Hematopoietic multipotent progenitor cell treated with erythropoietin and hydrocortisone succinate and interleukin-3 and kit ligand, for 17 days (in vitro differentiated cells): ENCODE data around the gene PIK3C2G.

Source experiments
- DNase-seq: peaks from one replicate; pipeline ENCODE4 v3.0.0-alpha.2; 2015; ENCODE audit warnings: low spot score

The PIK3C2G gene

DNA sequence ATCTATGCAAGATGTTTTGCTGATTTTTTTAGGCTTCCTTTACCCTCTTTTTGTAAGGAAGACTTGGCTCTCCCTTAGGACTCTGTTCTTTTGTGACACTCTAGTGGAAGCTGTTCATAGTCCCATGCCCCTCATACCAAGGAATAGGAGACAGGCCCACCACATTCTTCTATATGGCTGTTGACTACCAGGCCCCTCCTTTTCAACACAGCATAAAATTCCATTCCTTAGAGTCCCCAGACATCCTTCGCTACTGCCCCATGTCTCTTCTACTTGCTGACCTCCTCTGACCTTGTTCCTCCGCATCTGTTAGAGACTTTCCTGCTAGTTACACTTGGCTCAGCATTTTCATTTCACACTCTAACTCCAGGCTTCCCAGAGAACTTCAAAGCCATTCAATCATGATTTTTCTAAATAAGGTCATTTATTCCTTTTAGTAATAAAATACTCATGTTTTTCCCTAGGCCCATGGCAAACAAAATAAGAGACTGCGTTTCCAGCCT lies 9.7 kb downstream of the PIK3C2G start:
- DNase-seq, result no peak

DNA sequence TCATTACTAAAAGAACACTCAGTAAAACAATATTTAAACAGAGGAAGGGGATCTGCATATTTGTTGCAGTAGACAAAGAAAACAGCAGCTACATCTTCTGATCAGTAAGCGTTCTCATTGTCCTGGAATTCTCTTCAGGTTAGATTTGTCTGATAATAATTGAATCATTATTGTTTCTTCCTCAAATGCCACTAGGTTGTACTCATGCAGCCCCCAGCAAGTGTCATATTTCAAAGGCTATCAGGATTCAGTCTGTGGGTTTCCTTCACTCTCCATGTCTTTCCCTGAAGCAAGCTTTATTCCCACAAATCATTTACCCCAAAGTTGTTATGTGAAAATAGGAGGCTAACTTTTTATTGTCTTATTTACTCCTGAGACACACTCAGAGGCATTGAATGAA lies 14.7 kb downstream of the PIK3C2G start:
- no peak for DNase-seq

DNA sequence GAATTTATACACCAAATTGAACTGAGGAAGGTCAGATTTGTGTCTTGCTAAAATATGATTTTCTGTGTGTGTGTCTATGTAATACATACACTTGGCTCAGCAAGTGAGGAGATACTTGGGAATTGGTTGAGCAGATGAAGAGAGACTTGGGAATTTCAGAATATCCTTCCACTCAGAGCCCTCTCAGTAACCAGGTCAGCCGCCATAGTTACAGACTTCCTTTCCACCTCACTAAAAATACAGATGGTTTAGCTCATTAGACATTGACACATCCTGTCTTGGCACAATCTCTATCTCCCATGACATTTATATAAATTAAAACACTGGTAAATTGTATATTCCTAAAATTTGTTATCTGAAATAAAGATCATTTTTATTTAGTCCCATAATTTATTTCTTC lies 15.9 kb downstream of the PIK3C2G start:
- no peak for DNase-seq

DNA sequence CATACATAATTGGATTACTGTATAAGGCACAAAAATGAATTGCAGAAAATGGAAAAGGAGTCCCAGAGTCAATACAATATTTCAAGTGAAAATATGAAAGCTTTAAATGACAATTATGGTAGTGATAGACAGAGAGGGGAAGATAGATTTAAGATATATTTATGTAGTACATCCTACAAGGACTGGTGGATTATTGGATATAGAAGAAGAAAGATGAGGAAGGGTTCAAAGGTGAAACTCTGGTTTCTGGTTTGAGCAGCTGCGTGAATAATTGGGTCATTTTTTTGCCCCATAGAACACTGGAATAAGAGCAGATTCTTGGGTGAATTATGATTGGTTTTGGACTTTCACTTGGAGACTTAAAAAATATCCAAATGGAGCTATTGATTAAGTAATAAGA lies 19.4 kb downstream of the PIK3C2G start:
- no peak for DNase-seq

DNA sequence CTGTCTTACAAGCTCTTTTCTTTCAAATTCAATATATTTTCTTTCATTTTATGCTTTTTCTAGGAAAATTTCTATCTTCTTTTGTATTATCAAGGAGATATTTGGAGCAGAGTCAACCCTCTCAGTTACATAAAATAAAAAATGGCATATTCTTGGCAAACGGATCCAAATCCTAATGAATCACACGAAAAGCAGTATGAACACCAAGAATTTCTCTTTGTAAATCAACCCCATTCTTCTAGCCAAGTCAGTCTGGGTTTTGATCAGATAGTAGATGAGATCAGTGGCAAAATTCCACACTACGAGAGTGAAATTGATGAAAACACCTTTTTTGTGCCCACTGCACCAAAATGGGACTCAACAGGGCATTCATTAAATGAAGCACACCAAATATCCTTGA lies 20.6 kb downstream of the PIK3C2G start:
- no peak for DNase-seq

DNA sequence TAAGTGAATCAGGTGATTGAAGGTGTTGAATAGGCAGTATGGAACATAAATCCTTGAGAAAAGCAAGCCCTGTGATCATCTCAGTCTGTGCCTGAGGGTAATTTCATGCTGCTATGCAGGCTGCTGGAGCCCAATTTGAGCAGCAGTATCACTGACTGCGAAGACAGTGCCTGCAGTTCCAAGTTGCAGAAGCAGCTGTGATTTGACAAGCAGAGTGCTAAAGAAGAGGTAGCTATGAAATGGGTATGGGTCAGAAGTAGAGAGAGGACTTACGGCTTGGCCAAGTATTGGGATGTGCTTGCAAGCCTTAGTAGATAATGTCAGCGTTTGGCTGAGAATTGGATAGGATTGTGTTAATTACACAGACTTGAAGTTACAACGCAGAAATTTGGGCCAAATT lies 22.5 kb downstream of the PIK3C2G start:
- no peak for DNase-seq

DNA sequence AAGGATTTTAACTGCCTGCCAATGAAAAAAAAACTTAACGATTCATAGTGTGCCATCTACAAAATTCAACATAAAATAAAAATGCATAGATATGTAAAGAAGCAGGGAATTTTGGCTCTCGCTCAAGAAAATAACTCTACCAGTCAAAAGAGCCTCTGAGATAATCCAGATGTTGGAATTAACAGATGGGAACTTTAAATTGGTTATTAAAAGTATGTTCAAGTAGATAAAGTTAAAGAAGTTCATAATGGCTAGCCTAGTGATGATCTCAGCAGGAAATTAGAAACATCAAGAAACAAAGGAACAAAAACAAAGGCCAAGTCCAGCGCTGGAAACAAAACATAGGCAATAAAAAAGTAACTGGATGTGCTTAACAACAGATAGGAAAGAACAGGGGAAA lies 23.1 kb downstream of the PIK3C2G start:
- DNase-seq, result no peak

DNA sequence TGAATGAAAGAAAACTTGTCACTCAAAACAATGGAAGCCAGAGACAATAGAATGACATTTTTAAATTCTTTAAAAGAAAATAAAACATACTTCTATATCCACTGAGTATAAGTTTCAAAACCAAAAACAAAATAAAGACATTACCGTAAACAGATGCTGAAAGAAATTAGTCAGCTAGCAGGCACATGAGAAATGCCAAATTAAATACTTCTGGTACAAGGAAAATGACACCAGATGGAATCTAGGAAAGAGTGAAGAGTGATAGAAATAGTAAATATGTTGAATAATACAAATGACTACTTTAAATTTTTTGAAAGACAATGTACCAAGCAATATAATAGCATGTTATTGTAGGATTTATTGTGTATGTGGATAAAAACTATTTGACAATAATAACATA lies 23.8 kb downstream of the PIK3C2G start:
- no peak for DNase-seq

DNA sequence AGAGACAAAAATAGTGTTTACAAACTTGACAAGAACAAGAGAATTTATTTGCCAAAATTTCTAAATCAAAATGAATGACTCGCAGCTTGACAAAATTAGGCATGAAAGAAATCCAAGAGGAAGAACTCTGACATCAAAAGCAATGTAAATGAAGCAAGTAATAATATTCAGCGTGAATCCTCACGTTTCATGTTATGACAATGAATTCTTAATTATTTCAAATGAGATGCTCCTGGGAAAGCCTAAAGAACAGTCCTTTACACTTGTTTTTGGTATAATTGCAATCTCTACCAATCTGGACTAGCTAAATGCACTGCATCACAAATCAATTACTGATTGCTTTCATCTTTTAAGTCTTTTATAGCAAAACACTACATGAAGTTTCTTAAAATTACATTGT lies 29.1 kb downstream of the PIK3C2G start:
- DNase-seq, result no peak

DNA sequence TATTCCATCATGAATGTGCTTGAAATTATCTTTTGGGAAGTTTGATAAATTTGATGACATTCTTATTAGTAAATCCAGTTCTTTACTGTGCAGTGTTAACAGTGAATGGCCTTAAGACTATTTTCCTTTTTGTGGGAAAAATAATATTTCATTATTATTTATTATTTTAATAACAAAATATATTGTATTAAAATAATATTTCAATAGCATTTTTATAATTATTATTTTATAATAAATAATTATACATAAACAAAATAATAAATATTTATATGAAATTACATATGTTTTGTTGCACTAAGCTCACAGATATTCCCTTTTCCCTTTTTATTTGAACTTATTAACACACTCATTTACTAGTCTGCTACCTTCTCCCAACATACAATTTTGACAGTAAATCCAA lies 33.6 kb downstream of the PIK3C2G start:
- no peak for DNase-seq

DNA sequence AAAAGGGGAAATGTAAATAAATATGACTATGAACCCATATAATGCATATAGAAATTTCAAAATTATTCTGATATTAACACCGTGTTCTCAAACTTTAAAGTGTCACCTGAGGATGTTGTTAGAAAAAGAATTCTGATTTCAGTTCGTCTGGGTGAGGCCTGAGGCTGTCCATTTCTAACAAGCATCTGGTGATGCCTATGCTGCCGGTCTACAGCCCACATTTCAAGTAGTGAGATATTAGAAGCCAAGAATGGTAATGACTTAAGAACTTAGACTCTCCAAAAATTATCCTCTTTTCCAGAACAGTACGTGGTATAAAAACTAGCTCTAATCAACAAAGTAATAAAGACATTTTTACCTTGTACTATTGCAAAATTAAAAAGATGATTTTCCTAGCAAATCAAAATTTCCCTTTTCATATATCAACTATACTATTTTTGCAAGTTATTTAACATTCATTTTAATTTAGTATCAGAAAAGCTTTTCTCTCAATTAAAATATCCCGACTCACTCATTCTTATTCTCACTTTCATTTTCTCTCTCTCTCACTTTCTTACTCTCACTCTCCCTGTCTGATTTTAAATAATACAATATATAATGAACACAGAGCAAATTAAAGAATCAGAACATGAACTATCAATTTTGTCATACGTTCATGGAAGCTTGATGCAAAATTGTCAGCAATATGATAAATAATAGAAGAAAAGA lies 35.0 kb downstream of the PIK3C2G start:
- DNase-seq, result no peak

DNA sequence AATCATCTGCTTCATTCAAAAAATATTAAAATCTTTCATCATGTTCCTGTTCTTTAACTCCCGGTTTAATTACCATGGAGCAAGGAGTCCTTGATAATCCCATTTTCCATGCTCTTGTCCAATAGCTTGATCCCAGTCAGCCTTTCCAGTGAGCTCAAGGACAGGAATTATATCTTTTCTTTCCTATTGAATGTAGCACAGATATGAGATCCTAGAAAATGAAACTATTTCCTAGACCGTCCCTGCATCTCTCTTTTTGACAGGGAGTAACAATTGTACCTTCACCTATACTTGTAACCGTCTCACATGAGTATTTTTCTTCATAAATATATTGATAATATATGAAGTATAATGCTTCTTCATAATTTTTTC lies 35.6 kb downstream of the PIK3C2G start:
- DNase-seq, result no peak

DNA sequence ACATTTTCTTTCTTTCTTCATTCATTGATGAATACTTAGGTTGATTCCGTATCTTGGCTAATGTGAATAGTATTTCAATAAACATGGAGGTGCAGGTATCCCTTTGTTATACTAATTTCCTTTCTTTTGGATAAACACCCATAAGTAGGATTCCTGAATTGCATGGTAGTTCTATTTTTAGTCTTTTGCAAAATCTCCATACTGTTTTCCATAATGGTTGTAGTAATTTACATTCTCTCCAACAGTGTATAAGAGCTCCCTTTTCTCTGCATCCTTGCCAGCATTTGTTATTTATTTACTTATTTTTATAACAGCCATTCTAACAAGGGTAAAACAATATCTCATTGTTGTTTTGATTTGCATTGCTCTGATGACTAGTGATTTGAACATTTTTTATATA lies 36.6 kb downstream of the PIK3C2G start:
- no peak for DNase-seq

DNA sequence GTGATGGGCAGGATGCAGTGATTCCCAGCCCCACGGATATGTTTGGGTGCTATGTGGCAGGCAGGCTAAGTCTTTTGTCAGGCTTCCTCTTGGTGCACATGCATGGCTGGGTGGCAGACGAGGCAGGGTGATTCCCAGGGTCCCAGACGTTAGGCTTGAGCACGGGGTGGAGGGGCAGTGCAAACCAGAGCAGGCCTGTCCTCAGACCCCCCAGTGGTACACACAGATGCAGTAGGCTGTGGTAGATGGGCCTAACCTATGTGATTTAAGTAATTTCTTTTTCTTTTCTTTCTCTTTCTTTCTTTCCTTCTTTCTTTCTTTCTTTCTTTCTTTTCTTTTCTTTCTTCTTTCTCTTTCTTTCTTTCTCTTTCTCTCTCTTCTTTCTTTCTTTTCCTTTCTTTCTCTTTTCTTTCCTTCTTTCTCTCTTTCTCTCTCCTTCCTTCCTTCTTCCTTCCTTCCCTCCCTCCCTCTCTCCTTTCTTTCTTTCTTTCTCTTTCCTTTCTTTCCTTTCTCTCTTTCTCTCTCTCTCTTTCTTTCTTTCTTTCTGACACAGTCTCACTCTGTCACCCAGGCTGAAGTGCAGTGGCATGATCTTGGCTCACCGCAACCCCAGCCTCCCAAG lies 41.6 kb downstream of the PIK3C2G start:
- DNase-seq, result no peak

DNA sequence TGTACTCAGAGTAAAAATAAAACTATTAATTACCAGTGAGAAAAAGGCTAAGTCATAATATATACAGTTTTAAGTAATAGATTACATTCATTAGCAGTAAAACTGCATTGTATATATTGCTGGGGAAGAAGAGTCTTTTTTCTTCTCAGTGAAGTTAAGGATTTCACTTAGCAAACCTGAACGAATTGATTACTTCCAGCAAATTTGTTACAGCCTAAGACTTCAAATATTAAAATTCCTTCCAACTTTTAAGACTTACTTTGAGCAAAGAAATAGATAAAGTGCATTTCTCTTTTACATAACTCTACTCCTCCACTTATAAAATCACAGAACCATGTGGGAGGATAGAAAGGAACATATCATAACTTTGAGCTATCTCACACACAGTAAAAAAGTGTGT lies 43.3 kb downstream of the PIK3C2G start:
- no peak for DNase-seq

DNA sequence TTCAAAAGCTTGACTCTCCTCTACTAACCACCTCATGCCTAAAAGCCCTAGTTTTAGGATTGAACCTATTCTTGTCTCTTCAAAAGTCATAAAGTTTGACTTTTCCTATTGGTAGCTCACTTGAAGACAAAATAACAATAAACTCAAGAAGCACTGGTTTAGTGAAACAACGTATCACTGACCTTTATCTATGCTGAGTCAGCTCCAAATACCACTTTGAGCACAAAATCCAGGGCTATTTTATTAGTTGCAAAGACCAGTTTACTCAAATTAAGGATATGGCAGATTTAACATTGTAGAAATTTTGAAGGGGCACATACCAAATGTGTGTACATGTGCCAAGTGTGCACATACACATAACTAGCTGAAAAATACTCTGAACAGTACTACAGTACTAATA lies 45.0 kb downstream of the PIK3C2G start:
- no peak for DNase-seq

DNA sequence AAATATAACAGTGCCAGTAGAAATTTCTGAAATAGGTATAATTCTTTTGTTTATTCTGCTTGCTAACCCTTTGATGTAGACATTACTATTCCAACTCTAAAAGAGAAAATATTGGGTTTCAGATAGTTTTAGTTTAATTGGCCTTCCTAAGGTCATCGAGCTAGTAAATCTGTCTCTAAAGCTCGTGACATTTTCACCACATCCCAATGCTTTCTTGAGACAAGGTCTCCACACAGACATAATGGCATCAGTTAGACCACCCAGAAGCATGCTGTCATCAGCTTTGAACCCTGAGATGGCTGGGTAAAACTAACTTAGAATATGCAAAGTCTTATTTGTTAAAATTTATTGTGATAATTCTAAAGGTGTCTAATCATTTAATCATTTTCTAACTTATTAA lies 52.0 kb downstream of the PIK3C2G start:
- DNase-seq, result no peak

DNA sequence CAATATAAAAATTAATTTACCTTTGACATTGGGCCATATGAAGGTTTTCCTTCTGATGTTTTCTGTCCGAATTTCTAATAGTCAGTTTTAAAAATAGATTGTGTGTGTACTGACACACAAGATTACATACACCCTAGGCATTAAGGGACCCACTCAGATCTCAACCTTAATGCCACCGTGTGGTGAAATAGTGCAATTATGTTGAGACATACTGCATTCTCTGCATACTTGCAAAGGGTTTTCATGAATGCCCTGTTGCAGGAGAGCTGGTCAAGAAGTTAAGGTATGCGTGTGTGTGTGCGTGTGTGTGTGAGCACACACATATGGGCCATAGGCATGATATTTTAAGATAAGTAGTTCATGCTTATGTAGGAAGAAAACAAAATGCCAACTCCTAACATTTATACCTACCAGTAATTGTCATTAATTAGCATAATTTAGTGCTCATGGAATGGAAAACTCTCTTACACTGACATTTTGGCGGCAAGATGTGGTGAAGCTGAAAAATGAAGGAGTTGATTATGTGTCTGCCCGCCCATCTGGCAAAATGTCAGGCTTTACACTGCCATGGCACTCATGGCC lies 58.8 kb downstream of the PIK3C2G start:
- no peak for DNase-seq

DNA sequence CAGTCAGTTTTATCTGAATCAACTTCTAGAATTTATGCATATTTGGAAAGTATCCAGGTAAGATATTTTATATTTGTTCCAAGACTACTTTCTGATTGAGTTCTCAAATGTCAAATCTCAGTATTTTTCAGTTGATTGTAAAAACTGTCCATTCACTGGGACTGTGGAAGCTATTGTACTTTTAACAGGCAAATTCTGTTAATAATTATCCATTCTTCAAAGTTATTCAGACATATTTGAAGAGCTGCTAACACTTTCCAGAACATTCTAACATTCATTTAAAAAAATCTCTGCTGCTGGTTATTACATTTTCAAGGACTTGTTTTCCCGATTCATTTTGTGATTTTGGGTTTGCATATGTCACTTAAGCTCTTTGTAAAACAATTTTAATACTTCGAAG lies 59.7 kb downstream of the PIK3C2G start:
- no peak for DNase-seq

DNA sequence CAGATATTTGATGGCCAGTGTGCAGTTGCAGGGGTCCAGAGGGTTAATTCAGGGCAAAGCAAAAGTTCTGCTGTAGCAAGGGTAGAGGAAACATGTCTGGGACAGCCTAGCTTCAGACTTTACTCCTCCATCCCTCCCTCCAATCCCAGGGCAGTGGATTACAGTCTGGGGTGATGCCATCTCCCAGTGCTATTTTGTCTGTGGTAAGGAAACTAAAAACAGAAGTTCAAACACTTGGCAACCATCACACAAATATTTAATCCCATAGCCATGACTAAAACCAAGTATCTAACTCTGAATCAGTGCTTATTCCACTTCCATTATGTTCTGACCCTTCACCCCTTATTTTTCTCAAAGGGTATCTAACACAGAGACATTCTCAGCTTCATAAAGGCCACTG lies 61.8 kb downstream of the PIK3C2G start:
- no peak for DNase-seq

DNA sequence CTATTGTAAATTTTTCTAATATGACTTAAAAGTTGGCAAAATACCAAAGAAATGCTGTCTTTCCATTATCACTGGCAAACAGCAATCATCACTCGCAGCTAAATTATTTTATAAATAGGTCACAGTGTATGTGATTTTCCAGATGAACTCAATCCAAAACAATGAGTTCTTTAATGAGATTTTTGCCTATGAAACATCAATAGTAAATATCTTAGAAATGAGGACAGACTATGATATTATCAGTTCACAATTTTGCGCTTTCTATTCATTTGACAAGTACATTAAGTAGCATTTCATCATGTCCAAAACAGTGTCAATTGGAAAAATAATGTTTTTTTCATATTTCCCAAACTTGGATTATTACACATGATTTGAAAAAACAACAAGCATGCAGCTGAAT lies 65.7 kb downstream of the PIK3C2G start:
- no peak for DNase-seq

DNA sequence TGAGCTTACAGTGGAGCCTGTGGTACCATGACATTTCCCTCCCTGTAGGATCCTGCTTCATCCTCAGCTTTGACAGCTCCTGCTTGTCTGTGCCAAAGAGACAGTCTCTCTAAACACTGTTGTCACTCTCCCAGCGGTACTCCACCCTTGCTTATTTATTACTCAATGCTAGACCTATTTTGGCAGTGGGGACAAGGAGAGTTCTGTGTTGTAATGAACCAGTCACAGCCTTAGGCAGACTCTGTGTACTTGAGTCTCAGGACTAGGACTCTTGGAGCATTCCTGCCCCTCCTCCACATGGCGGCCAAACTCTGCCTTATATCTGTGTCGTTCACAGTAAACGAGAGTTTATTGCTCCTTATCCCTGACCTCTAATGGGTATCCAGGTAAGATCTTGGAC lies 70.9 kb downstream of the PIK3C2G start:
- no peak for DNase-seq

DNA sequence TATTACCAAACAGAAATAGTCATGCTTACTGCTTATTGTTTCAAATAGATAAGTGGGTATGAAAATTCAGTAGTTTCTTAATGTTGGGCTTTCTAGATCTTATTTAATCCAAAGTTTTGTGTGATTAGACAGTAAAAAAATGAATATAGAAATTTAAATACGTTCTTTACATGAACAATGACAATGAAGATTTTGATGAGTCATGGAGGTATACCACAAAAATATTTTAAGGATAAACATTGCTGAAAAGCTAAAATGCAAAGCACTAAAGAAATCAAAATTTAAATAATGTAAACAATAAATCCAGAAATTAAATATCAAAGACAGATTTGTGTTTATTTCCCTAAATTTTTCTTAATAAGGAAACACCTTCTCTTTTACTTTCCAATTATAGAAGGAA lies 78.3 kb downstream of the PIK3C2G start:
- DNase-seq, result no peak

DNA sequence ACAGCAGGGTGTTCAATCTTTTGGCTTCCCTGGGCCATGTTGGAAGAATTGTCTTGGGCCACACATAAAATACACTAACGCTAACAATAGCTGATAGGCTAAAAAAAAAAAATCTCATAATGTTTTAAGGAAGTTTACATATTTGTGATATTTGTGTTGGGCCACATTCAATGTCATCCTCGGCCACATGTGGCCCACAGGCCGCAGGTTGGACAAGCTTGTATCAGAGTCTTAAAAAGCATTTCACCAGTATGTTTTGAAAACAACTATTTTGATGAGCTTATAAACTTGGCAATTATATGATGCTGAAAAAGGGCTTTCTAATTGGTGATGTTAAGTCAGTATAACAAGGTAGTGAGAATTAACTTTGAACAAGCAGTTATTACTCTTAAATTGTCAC lies 78.9 kb downstream of the PIK3C2G start:
- DNase-seq, result no peak
